ENCODE results near the gene DCTN1.

Gene DCTN1

GRCh38 chr2:74316627-74317295 lies 63.4 kb downstream of the DCTN1 start:
- DNase-seq = peak; percentile 71

GRCh38 chr2:74314107-74314506 lies 66.0 kb downstream of the DCTN1 start:
- no peak for DNase-seq

- DNase-seq = no peak
Observed at GRCh38 chr2:74313497-74313896, 66.6 kb downstream of the DCTN1 start.

GRCh38 chr2:74312913-74313312 lies 67.2 kb downstream of the DCTN1 start:
- no peak for DNase-seq

Data from NCI-H526 treated with DMSO at 0.1 percent for 48 hours (cell line).